ENCODE data around the gene MMP15.
"Not testable (repeated sequence)": the region's sequence is repeated elsewhere in the genome, so short reads cannot be mapped to it uniquely, and the experiment has no call there.

Gene MMP15

GRCh38 chr16:58049232-58050185 is 24.0 kb downstream of the MMP15 start:
- no peak for DNase-seq (ENCODE audit: low spot score)

- no peak for DNase-seq (ENCODE audit: low spot score)
Measured at GRCh38 chr16:58051296-58051695, 25.7 kb downstream of the MMP15 start.

- DNase-seq (ENCODE audit: low spot score) = no peak
Measured at GRCh38 chr16:58051821-58052603, 26.5 kb downstream of the MMP15 start.

- DNase-seq (ENCODE audit: low spot score) = no peak
Measured at GRCh38 chr16:58053682-58054005, 28.1 kb downstream of the MMP15 start.

GRCh38 chr16:58054289-58054688 is 28.7 kb downstream of the MMP15 start:
- DNase-seq (ENCODE audit: low spot score) = no peak

GRCh38 chr16:58056580-58056979 is 31.0 kb downstream of the MMP15 start:
- no peak for DNase-seq (ENCODE audit: low spot score)

GRCh38 chr16:58057121-58057520 is 31.6 kb downstream of the MMP15 start:
- no peak for DNase-seq (ENCODE audit: low spot score)

- no peak for DNase-seq (ENCODE audit: low spot score)
Measured at GRCh38 chr16:58057784-58058183, 32.2 kb downstream of the MMP15 start.

- no peak for DNase-seq (ENCODE audit: low spot score)
Measured at GRCh38 chr16:58062821-58063220, 37.3 kb downstream of the MMP15 start.

- DNase-seq (ENCODE audit: low spot score) = no peak
Measured at GRCh38 chr16:58063377-58064076, 38.0 kb downstream of the MMP15 start.

- no peak for DNase-seq (ENCODE audit: low spot score)
Measured at GRCh38 chr16:58070585-58070984, 45.0 kb downstream of the MMP15 start.

GRCh38 chr16:58072134-58072533 is 46.6 kb downstream of the MMP15 start:
- DNase-seq (ENCODE audit: low spot score) = not testable (repeated sequence)

- not testable (repeated sequence) for DNase-seq (ENCODE audit: low spot score)
Measured at GRCh38 chr16:58073086-58073485, 47.5 kb downstream of the MMP15 start.

GRCh38 chr16:58074657-58075056 is 49.1 kb downstream of the MMP15 start:
- no peak for DNase-seq (ENCODE audit: low spot score)

- no peak for DNase-seq (ENCODE audit: low spot score)
Measured at GRCh38 chr16:58076514-58076913, 51.0 kb downstream of the MMP15 start.

GRCh38 chr16:58077796-58078195 is 52.2 kb downstream of the MMP15 start:
- no peak for DNase-seq (ENCODE audit: low spot score)

- not testable (repeated sequence) for DNase-seq (ENCODE audit: low spot score)
Measured at GRCh38 chr16:58080657-58081056, 55.1 kb downstream of the MMP15 start.

- no peak for DNase-seq (ENCODE audit: low spot score)
Measured at GRCh38 chr16:58082381-58082780, 56.8 kb downstream of the MMP15 start.

- no peak for DNase-seq (ENCODE audit: low spot score)
Measured at GRCh38 chr16:58084635-58085034, 59.1 kb downstream of the MMP15 start.

- DNase-seq (ENCODE audit: low spot score) = no peak
Measured at GRCh38 chr16:58085171-58085570, 59.6 kb downstream of the MMP15 start.

- no peak for DNase-seq (ENCODE audit: low spot score)
Measured at GRCh38 chr16:58085584-58086251, 60.2 kb downstream of the MMP15 start.

All from putamen (tissue), 1 donor.